Measurements from ENCODE around the gene CD47. TPM values are rescaled to one million over a fixed set of nuclear protein-coding genes. Genes with fewer than 3 reads are reported as not detected.
A peak's percentile ranks its signal among the peaks of the same experiment; 100 is the strongest.

CD47 gene
- total and polyA plus RNA-seq, 4 donors: 79.0 to 232 (median 94.3) TPM

DNA sequence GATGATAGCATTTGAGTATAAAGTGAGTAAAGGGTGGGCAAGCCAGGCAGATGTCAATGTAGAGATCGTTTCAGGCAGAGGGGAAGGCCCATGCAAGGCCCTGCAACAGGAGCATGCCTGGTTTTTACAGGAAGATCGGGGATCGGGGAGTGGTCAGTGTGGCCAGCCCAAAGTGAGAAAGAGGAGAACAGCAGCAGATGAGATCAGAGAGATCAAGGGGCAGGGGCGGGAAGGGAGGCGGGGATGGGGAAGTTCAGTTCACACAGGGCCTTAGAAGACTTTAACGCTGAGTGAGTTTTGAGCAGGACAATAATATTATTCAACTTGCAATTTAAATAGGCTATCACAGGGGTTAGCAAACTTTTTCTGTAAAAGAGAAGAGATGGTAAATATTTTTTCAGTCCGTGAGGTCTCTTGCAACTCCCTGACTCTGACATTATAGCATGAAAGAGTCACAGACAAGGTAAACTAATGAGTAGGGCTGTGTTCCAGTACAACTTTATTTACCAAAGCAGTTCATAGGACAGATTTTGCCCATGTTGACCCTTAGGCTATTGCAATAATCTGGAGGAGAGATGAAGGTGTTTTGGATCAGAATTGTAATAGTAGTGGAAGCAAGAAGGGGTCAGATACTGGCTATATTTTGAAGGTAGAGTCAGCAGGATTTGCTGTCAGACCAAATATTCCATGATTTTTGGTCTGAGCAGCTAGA is 12.4 kb upstream of the CD47 start:
- Histone ChIP-seq H3K36me3 (ENCODE audit: control insufficient read depth, insufficient read depth, low read length) (no peaks in the 10 kb centered on the region), H3K4me1 (ENCODE audit: control insufficient read depth, insufficient read depth, low read length) (no peaks in the 10 kb centered on the region), H3K27ac (ENCODE audit: low read depth, low read length) (peak overlapping the region; percentile 33), H3K9me3 (ENCODE audit: control insufficient read depth, insufficient read depth, low read length) (no peaks in the 10 kb centered on the region), H3K4me3 (ENCODE audit: low read depth, low read length) (no peak overlapping the region), H3K27me3 (ENCODE audit: control insufficient read depth, insufficient read depth, low read length) (no peaks in the 10 kb centered on the region)
- no peak for DNase-seq (ENCODE audit: low read depth in 4 of 6, low spot score in 6 of 6)
- WGBS (ENCODE audit: insufficient coverage): 55% methylated on average over 4 of the region's 7 CpGs

DNA sequence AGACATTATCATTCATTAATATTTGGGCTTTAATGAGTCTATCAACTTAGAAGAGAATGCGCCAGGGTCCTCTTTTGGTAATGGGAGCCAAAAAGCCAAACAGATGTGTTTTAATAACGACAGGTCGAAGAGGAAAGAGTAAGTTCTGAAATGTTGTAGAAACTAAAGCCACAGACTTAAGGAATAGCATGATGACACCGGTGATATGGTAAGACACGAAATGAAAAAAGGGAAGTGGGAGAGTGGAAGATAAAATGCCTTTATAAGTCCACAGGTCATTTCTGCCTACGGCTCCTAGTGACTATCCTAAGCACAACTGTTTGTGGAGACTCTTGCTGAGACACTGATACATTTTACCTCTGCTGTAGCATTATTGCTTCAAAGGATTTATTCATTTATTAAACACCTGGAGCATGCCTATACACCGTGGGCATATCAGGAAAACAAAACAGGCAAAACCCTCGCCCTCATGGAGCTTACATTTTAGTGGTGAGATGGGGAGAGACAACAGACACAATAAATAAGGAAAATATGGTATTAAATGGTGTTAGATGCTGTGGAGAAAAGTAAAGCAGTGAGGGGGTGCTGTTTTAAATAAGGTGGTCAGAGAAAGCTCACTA is 11.7 kb upstream of the CD47 start:
- Histone ChIP-seq H3K27ac (ENCODE audit: low read depth, low read length) (no peak overlapping the region), H3K9me3 (ENCODE audit: control insufficient read depth, insufficient read depth, low read length) (no peaks in the 10 kb centered on the region), H3K36me3 (ENCODE audit: control insufficient read depth, insufficient read depth, low read length) (no peaks in the 10 kb centered on the region), H3K4me3 (ENCODE audit: low read depth, low read length) (no peak overlapping the region), H3K4me1 (ENCODE audit: control insufficient read depth, insufficient read depth, low read length) (no peaks in the 10 kb centered on the region), H3K27me3 (ENCODE audit: control insufficient read depth, insufficient read depth, low read length) (no peaks in the 10 kb centered on the region)
- WGBS (ENCODE audit: insufficient coverage): 91% methylated on average over 5 of the region's 8 CpGs
- DNase-seq (ENCODE audit: low read depth in 4 of 6, low spot score in 6 of 6): no peak

DNA sequence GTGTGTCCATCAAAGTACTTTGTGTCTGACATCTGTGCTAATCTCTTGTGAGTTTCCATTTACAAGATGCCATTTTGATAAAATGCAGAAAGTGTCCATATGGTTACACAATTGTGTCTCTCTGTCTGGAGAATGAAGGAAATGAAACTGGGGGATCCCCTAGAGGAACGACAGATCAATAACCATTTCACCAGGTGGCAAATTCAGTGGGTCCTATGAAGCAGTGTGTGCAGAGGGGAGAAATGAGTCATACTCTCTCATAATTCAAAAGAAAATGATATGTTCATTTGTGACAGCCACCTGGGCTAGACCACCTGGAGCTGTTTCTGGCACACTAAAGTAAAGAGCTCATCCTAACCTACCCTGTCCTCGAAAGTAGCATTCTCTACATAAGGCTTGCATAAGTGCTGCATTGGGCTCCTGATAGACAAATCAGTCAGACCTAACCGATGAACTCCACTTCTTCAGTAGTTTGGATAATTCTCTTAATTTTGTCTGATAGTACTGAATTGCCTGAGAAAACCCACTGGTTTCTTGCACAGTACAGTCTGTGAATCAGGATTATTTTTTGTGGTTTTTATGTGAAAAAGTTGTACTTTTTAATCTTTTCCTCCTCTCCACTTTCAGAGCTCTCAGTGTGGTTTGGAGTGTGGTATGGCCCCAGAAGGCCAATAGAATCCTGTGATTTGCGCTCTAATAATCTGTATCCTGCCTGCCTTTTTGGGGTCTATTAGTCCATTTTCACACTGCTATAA is 10.3 kb upstream of the CD47 start:
- H3K4me3 ChIP-seq (ENCODE audit: low read depth, low read length): no peak overlapping the region
- DNase-seq (ENCODE audit: low read depth in 4 of 6, low spot score in 6 of 6): no peak
- no peaks in the 10 kb centered on the region for H3K36me3 ChIP-seq (ENCODE audit: control insufficient read depth, insufficient read depth, low read length)
- no peak overlapping the region for H3K27ac ChIP-seq (ENCODE audit: low read depth, low read length)
- H3K27me3 ChIP-seq (ENCODE audit: control insufficient read depth, insufficient read depth, low read length): no peaks in the 10 kb centered on the region
- no CpG with 5 or more reads among the region's 4 CpGs for WGBS (ENCODE audit: insufficient coverage)
- no peaks in the 10 kb centered on the region for H3K4me1 ChIP-seq (ENCODE audit: control insufficient read depth, insufficient read depth, low read length)
- H3K9me3 ChIP-seq (ENCODE audit: control insufficient read depth, insufficient read depth, low read length): no peaks in the 10 kb centered on the region

DNA sequence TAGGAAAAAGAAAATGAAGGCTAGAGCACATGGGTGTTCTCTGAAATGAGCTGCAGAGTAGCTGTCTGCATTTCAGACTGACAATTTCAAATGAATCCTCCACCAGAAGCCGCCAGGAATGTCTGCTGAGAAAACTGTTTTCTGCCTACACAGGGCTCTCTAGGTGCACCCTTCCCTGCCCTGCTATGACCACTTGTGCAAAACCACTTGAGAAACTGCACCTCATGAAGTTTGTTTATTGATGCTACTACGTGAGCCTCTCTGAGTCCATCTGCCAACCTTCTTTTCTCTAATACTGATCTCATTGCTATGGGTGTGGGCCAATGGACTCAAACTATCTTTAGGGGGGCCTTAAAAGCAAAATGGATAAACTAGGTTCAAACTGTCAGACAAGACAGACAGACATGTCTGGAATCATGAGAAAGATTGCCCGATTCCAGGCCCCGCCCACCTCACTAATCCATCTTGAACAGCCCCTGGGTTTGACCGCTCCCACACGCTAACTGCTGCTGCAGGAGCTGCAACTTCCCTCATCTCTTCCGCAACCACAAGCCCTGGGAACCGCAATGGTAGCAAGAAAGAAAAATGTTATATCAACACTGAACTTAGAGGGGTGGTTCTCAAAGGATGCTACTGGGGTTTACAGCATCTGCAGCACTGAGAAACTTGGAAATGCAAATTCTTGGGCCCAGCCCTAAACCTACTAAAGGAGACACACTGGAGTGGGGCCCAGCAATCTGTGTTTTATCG is 9.0 kb upstream of the CD47 start:
- H3K27ac ChIP-seq (ENCODE audit: low read depth, low read length): no peak overlapping the region
- H3K9me3 ChIP-seq (ENCODE audit: control insufficient read depth, insufficient read depth, low read length): no peaks in the 10 kb centered on the region
- H3K36me3 ChIP-seq (ENCODE audit: control insufficient read depth, insufficient read depth, low read length): no peaks in the 10 kb centered on the region
- H3K4me1 ChIP-seq (ENCODE audit: control insufficient read depth, insufficient read depth, low read length): no peaks in the 10 kb centered on the region
- no peak overlapping the region for H3K4me3 ChIP-seq (ENCODE audit: low read depth, low read length)
- DNase-seq (ENCODE audit: low read depth in 4 of 6, low spot score in 6 of 6): no peak
- 75% methylated on average over 2 of the region's 9 CpGs for WGBS (ENCODE audit: insufficient coverage)
- no peaks in the 10 kb centered on the region for H3K27me3 ChIP-seq (ENCODE audit: control insufficient read depth, insufficient read depth, low read length)

DNA sequence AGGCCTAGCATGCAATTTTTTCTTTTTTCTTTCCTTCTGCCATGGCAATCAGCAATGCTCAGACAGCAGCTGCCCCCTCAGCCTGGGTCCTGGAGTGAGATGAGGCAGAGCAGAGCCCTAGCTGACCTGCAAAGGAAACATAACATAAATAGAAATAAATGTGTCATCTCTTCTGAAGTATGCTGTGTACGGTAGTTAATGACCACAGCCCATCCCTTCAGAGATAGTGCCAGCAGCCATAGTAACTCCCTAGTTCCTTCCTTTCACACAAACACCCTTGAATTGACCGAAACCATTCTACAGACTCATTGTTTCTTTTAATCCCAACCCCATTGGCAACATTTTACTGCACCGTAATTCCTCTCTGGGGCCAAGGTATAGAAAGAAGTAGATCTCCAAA is 8.4 kb upstream of the CD47 start:
- no peaks in the 10 kb centered on the region for H3K4me1 ChIP-seq (ENCODE audit: control insufficient read depth, insufficient read depth, low read length)
- no peak overlapping the region for H3K4me3 ChIP-seq (ENCODE audit: low read depth, low read length)
- no CpG with 5 or more reads among the region's 3 CpGs for WGBS (ENCODE audit: insufficient coverage)
- H3K27me3 ChIP-seq (ENCODE audit: control insufficient read depth, insufficient read depth, low read length): no peaks in the 10 kb centered on the region
- no peaks in the 10 kb centered on the region for H3K9me3 ChIP-seq (ENCODE audit: control insufficient read depth, insufficient read depth, low read length)
- no peak overlapping the region for H3K27ac ChIP-seq (ENCODE audit: low read depth, low read length)
- no peak for DNase-seq (ENCODE audit: low read depth in 4 of 6, low spot score in 6 of 6)
- H3K36me3 ChIP-seq (ENCODE audit: control insufficient read depth, insufficient read depth, low read length): no peaks in the 10 kb centered on the region

DNA sequence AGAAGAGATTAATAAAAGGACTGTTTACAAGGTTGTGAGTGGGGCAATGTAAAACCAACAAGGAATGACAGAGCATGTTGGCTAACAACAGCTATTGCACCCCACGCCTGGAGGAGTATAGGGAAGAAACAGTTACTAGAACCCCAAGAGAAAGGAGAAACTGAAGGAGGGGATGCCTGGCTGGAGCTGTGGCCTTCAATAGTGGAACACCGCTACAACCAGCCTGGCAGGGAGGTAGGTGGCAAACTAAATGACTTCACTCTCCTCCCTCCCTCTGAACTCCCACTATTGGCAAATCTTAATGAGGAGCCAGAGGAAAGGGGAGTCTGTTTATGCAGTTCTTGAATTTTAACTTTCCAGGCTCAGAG is 7.2 kb upstream of the CD47 start:
- no peak for DNase-seq (ENCODE audit: low read depth in 4 of 6, low spot score in 6 of 6)
- no peaks in the 10 kb centered on the region for H3K36me3 ChIP-seq (ENCODE audit: control insufficient read depth, insufficient read depth, low read length)
- no peaks in the 10 kb centered on the region for H3K4me1 ChIP-seq (ENCODE audit: control insufficient read depth, insufficient read depth, low read length)
- no peaks in the 10 kb centered on the region for H3K27me3 ChIP-seq (ENCODE audit: control insufficient read depth, insufficient read depth, low read length)
- no peak overlapping the region for H3K4me3 ChIP-seq (ENCODE audit: low read depth, low read length)
- WGBS (ENCODE audit: insufficient coverage): no CpG with 5 or more reads among the region's 2 CpGs
- H3K27ac ChIP-seq (ENCODE audit: low read depth, low read length): no peak overlapping the region
- H3K9me3 ChIP-seq (ENCODE audit: control insufficient read depth, insufficient read depth, low read length): no peaks in the 10 kb centered on the region

DNA sequence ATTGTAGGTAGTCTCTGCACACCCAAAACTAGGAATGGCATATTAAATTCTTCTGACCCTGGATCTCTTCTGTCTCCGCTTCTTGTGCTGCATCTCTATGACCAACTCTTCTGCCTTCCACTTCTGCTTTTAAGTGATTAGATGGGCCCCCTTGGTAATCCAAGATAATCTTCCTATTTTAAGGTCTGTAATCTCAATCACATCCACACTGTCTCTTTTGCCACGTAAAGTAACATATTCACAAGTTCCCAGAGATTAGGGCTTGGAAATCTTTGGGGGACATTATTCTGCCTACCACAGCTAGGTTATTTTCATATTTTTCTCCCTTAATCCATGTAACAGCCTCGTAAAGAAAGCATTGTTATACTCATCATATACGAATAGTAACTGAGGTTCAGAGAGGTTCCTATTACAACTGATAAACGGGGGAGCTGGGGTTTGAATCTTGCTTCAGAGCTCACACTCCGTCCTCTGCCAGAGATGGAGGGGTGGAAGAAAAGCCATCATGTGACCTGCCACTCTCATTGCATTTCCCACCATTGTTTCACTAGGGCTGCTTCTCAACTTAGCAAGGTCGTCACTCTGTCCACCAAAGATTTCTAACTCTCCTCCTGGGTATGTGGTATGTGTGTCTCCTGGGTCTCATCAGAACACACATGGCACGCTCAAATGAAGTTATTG is 6.6 kb upstream of the CD47 start:
- Histone ChIP-seq H3K27ac (ENCODE audit: low read depth, low read length) (no peak overlapping the region), H3K9me3 (ENCODE audit: control insufficient read depth, insufficient read depth, low read length) (no peaks in the 10 kb centered on the region), H3K4me3 (ENCODE audit: low read depth, low read length) (no peak overlapping the region), H3K4me1 (ENCODE audit: control insufficient read depth, insufficient read depth, low read length) (no peaks in the 10 kb centered on the region), H3K36me3 (ENCODE audit: control insufficient read depth, insufficient read depth, low read length) (no peaks in the 10 kb centered on the region), H3K27me3 (ENCODE audit: control insufficient read depth, insufficient read depth, low read length) (no peaks in the 10 kb centered on the region)
- 93% methylated on average over 2 of the region's 8 CpGs for WGBS (ENCODE audit: insufficient coverage)
- no peak for DNase-seq (ENCODE audit: low read depth in 4 of 6, low spot score in 6 of 6)

DNA sequence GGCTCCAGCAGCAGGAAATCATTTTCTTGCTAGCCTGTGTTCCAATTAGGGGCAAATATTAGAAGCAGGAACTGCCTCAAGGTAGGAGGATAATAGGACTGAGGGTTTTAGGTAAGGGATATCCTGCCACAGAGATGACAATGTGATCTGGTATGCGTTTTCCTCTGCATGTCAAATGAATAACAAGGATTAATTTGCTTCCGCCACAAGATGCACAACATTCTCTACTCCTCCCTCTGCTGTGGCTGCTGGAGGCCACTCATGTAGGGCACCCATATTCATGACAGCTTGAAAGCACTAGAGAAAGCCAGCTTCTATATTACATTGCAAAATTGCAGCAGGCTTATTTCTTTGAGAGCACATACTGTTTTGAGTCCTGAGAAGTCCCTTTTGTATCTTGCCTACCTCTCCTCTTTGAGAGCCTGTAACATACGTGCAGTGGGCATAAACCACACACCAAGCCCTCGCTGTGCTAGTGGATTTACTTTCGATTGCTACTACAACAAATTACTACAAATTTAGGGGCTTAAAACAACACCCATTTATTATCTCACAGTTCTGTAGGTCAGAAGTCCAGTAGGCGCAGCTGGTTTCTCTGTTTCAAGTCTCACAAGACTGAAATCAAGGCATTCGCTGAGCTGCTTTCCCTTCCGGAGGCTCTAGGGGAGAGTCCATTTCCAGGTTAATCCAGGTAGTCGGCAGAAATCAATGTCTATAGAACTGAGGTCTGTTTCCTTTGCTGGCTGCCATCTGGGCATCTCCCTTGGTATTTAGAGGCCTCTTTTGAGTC is 5.9 kb upstream of the CD47 start:
- no peak overlapping the region for H3K4me3 ChIP-seq (ENCODE audit: low read depth, low read length)
- peaks cover 4% of the 10 kb centered on the region for H3K27me3 ChIP-seq (ENCODE audit: control insufficient read depth, insufficient read depth, low read length)
- 87% methylated on average over 8 of the region's 9 CpGs for WGBS (ENCODE audit: insufficient coverage)
- no peaks in the 10 kb centered on the region for H3K36me3 ChIP-seq (ENCODE audit: control insufficient read depth, insufficient read depth, low read length)
- no peak overlapping the region for H3K27ac ChIP-seq (ENCODE audit: low read depth, low read length)
- H3K4me1 ChIP-seq (ENCODE audit: control insufficient read depth, insufficient read depth, low read length): peaks cover 1% of the 10 kb centered on the region
- H3K9me3 ChIP-seq (ENCODE audit: control insufficient read depth, insufficient read depth, low read length): no peaks in the 10 kb centered on the region
- DNase-seq (ENCODE audit: low read depth in 4 of 6, low spot score in 6 of 6): no peak
